ENCODE results near the gene ENTPD1. TPM values are rescaled to one million over a fixed set of nuclear protein-coding genes. Genes with fewer than 3 reads are reported as not detected.

The ENTPD1 gene
- total RNA-seq (2021) (0.37 and 0.92 TPM in 2 replicates), Bru-seq, nascent RNA (percentile 19 among the genes with signal in this experiment), BruChase-seq, experiment 1, labeled RNA remaining after a 2-hour chase (percentile 16 among the genes with signal in this experiment), BruChase-seq, experiment 2, labeled RNA remaining after a 6-hour chase (percentile 15 among the genes with signal in this experiment)
- long read RNA-seq: 0 reads

DNA sequence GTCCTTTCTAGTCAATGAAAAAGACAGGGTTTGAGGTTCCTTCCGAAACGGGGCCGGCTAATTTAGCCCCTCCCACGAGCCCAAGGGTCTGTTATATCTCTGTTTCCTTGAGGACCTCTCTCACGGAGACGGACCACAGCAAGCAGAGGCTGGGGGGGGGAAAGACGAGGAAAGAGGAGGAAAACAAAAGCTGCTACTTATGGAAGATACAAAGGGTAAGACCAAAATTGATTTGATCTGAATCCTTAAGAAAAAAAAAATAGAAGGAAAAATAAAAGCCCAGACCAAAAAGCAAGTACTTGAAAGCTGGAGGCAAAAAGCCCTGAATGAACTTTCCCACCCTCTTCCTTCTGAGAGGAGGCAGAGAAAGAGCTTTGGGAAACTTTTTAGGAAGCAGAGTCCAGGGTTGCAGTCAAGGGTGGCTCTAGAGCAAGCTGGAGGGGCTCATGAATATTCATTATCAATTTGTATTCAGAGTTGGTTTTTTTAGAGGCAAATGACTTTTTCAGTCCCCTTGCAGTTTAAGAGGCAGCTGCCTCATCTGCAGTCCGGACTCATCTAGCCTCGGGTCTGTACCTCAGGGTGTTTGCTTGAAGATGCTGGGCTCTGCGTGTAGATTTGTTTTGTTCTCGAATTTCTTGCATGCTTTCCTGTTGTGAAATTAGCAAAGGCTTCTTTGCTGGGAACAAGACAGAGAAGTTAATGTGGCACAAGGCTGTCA lies at the start of gene ENTPD1:
Gene ENTPD1 (plus strand): TSS at position 123 of the 721 bp plus-strand sequence. CDS start 77 bp downstream, at position 200.
- Histone ChIP-seq H3K4me3 (ENCODE audit: low read depth, low read length, poor library complexity, severe bottlenecking) (no peak within 1 kb of the TSS), H3K9me3 (ENCODE audit: low read depth, low read length, poor library complexity, severe bottlenecking) (no peaks in the 10 kb centered on the region), H3K27me3 (replicated peaks; ENCODE audit: insufficient read depth, low read depth, low read length, poor library complexity) (no peaks in the 10 kb centered on the region), H3K4me1 (ENCODE audit: insufficient read depth, low read length, poor library complexity, severe bottlenecking) (peaks cover 7% of the 10 kb centered on the region), H3K27ac (ENCODE audit: low read depth, low read length, poor library complexity, severe bottlenecking) (no peak within 1 kb of the TSS), H3K36me3 (ENCODE audit: insufficient read depth, low read length, poor library complexity, severe bottlenecking) (no peaks in the 10 kb centered on the region)
- ChIA-PET CTCF (no interaction called here), POLR2A (ENCODE audit: low non-redundant PET) (no interaction called here)
- no TSS peak for BruUV-seq (replicated peaks)
- no peak for TF ChIP-seq EZH2 (IDR thresholded peaks at IDR 0.05; ENCODE audit: borderline replicate concordance, low read depth, low read length, poor library complexity, severe bottlenecking)
- TF ChIP-seq, protein P1, sequence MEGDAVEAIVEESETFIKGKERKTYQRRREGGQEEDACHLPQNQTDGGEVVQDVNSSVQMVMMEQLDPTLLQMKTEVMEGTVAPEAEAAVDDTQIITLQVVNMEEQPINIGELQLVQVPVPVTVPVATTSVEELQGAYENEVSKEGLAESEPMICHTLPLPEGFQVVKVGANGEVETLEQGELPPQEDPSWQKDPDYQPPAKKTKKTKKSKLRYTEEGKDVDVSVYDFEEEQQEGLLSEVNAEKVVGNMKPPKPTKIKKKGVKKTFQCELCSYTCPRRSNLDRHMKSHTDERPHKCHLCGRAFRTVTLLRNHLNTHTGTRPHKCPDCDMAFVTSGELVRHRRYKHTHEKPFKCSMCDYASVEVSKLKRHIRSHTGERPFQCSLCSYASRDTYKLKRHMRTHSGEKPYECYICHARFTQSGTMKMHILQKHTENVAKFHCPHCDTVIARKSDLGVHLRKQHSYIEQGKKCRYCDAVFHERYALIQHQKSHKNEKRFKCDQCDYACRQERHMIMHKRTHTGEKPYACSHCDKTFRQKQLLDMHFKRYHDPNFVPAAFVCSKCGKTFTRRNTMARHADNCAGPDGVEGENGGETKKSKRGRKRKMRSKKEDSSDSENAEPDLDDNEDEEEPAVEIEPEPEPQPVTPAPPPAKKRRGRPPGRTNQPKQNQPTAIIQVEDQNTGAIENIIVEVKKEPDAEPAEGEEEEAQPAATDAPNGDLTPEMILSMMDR (conservative IDR thresholded peaks at IDR 0.05; ENCODE audit: low read depth, low read length): no peak
- DNase-seq (ENCODE audit: low spot score): peak; percentile 18
- intact Hi-C loops (cut with micrococcal nuclease; ENCODE audit: unreplicated experiment): no loop called here

- ChIA-PET POLR2A (ENCODE audit: low non-redundant PET) (no interaction called here), CTCF (interaction anchor here (1.3 kb wide), 1 partner anchor 13 kb away, joined by 4 read pairs; the partner anchor contains the start of gene TCTN3)
- Histone ChIP-seq H3K4me1 (ENCODE audit: insufficient read depth, low read length, poor library complexity, severe bottlenecking) (no peaks in the 10 kb centered on the region), H3K27me3 (replicated peaks; ENCODE audit: insufficient read depth, low read depth, low read length, poor library complexity) (no peaks in the 10 kb centered on the region), H3K27ac (ENCODE audit: low read depth, low read length, poor library complexity, severe bottlenecking) (no peak overlapping the region), H3K9me3 (ENCODE audit: low read depth, low read length, poor library complexity, severe bottlenecking) (no peaks in the 10 kb centered on the region), H3K36me3 (ENCODE audit: insufficient read depth, low read length, poor library complexity, severe bottlenecking) (no peaks in the 10 kb centered on the region), H3K4me3 (ENCODE audit: low read depth, low read length, poor library complexity, severe bottlenecking) (no peak overlapping the region)
- no peak for DNase-seq (ENCODE audit: low spot score)
- TF ChIP-seq, protein P1 (conservative IDR thresholded peaks at IDR 0.05; ENCODE audit: low read depth, low read length): no peak
- no peak for TF ChIP-seq EZH2 (IDR thresholded peaks at IDR 0.05; ENCODE audit: borderline replicate concordance, low read depth, low read length, poor library complexity, severe bottlenecking)
- BruUV-seq (replicated peaks): no TSS peak
- intact Hi-C loops (cut with micrococcal nuclease; ENCODE audit: unreplicated experiment): no loop called here
Observed at GRCh38 chr10:95706573-95706972, 49.4 kb upstream of the ENTPD1 start.

GRCh38 chr10:95706990-95707389 lies 49.0 kb upstream of the ENTPD1 start:
- no peak overlapping the region for H3K4me3 ChIP-seq (ENCODE audit: low read depth, low read length, poor library complexity, severe bottlenecking)
- intact Hi-C loops (cut with micrococcal nuclease; ENCODE audit: unreplicated experiment): no loop called here
- H3K27ac ChIP-seq (ENCODE audit: low read depth, low read length, poor library complexity, severe bottlenecking): no peak overlapping the region
- no peaks in the 10 kb centered on the region for H3K9me3 ChIP-seq (ENCODE audit: low read depth, low read length, poor library complexity, severe bottlenecking)
- H3K36me3 ChIP-seq (ENCODE audit: insufficient read depth, low read length, poor library complexity, severe bottlenecking): no peaks in the 10 kb centered on the region
- no peak for DNase-seq (ENCODE audit: low spot score)
- no peaks in the 10 kb centered on the region for H3K4me1 ChIP-seq (ENCODE audit: insufficient read depth, low read length, poor library complexity, severe bottlenecking)
- ChIA-PET CTCF (interaction anchor here (1.3 kb wide), 1 partner anchor 13 kb away, joined by 4 read pairs; the partner anchor contains the start of gene TCTN3), POLR2A (ENCODE audit: low non-redundant PET) (no interaction called here)
- TF ChIP-seq, protein P1 (conservative IDR thresholded peaks at IDR 0.05; ENCODE audit: low read depth, low read length): no peak
- TF ChIP-seq EZH2 (IDR thresholded peaks at IDR 0.05; ENCODE audit: borderline replicate concordance, low read depth, low read length, poor library complexity, severe bottlenecking): no peak
- no TSS peak for BruUV-seq (replicated peaks)
- no peaks in the 10 kb centered on the region for H3K27me3 ChIP-seq (replicated peaks; ENCODE audit: insufficient read depth, low read depth, low read length, poor library complexity)
